ENCODE results near the gene DHX8.

The DHX8 gene

DNA sequence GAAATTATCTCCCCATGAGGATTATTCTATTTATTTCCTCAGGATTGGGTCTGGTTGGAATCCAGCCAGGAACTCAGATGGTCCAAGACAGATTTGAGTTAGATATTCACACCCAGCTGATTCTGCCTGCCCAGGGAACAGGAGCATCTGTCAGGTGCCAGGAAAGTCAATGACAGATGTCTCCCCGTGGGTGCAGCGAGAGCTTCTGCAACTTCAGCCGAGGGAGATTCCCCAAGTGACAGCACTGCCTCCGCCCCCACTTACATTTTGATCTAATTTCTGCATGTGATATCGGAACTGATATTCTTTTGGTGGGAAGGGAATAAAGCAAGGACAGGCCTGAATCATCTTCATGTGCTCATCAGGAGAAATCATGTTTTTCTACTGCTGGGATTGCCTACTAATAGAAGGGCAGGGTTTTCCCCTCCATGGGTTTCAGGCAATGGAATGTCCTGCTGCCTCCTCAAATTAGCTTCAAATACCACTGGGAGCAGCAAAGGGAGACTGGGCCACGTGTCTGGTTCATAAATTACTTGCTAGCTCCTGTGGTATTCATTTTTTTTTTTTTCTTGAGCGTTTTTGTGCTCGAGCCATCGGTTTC lies 15.7 kb upstream of the DHX8 start:
- H4K20me1 ChIP-seq (ENCODE audit: insufficient read depth, low read length) = no peaks in the 10 kb centered on the region
- H2AFZ ChIP-seq (ENCODE audit: low read depth, low read length) = no peak overlapping the region
- no peak overlapping the region for H3K4me3 ChIP-seq (ENCODE audit: low read depth in 1 of 2, low read length in 2 of 2)
- no peaks in the 10 kb centered on the region for H3K9me3 ChIP-seq (ENCODE audit: insufficient read depth, low read length, severe bottlenecking)
- H3K9ac ChIP-seq (ENCODE audit: low read depth, low read length) = no peak overlapping the region
- TF ChIP-seq EZH2 (IDR thresholded peaks at IDR 0.05; ENCODE audit: borderline replicate concordance, low read depth, low read length, severe bottlenecking) = no peak
- TF ChIP-seq, protein P1, sequence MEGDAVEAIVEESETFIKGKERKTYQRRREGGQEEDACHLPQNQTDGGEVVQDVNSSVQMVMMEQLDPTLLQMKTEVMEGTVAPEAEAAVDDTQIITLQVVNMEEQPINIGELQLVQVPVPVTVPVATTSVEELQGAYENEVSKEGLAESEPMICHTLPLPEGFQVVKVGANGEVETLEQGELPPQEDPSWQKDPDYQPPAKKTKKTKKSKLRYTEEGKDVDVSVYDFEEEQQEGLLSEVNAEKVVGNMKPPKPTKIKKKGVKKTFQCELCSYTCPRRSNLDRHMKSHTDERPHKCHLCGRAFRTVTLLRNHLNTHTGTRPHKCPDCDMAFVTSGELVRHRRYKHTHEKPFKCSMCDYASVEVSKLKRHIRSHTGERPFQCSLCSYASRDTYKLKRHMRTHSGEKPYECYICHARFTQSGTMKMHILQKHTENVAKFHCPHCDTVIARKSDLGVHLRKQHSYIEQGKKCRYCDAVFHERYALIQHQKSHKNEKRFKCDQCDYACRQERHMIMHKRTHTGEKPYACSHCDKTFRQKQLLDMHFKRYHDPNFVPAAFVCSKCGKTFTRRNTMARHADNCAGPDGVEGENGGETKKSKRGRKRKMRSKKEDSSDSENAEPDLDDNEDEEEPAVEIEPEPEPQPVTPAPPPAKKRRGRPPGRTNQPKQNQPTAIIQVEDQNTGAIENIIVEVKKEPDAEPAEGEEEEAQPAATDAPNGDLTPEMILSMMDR (IDR thresholded peaks at IDR 0.05; ENCODE audit: borderline replicate concordance, extremely low read depth, low read length, poor library complexity, severe bottlenecking) = no peak
- no peak for DNase-seq
- no peak overlapping the region for H3K4me2 ChIP-seq (ENCODE audit: insufficient read depth, low read length)
- H3K36me3 ChIP-seq (ENCODE audit: insufficient read depth, low read length) = no peaks in the 10 kb centered on the region
- no peaks in the 10 kb centered on the region for H3K4me1 ChIP-seq (ENCODE audit: insufficient read depth, low read length)
- no peak overlapping the region for H3K27ac ChIP-seq (ENCODE audit: low read length)
- no peak for ATAC-seq (ENCODE audit: insufficient read depth, low read depth)
- H3K79me2 ChIP-seq (ENCODE audit: insufficient read depth, low read length) = no peaks in the 10 kb centered on the region
- no peaks in the 10 kb centered on the region for H3K27me3 ChIP-seq (ENCODE audit: insufficient read depth, low read length, poor library complexity)

DNA sequence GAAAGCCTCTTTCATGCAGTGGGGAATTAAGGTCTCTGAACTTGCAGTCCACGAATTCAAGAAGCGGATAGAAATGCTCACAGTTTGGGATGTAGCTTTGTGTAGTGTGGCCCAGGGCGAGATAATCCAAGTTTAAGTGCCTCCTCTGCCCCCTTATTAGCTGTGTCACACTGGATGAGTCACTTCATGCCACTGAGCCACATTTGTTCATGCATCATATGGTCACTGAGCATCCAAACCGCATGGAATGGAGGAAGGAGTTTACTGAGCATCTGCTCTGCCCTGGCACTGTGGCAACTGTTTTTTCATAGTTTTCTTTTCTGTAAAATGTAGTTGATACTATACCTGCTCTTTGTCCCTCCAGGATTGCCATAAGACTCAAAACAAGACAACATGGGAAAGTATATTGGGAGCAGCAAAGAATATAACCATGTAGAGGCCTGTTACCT lies 15.1 kb upstream of the DHX8 start:
- no peaks in the 10 kb centered on the region for H4K20me1 ChIP-seq (ENCODE audit: insufficient read depth, low read length)
- no peak for DNase-seq
- no peaks in the 10 kb centered on the region for H3K9me3 ChIP-seq (ENCODE audit: insufficient read depth, low read length, severe bottlenecking)
- H3K9ac ChIP-seq (ENCODE audit: low read depth, low read length) = no peak overlapping the region
- H3K27me3 ChIP-seq (ENCODE audit: insufficient read depth, low read length, poor library complexity) = no peaks in the 10 kb centered on the region
- no peaks in the 10 kb centered on the region for H3K36me3 ChIP-seq (ENCODE audit: insufficient read depth, low read length)
- H3K79me2 ChIP-seq (ENCODE audit: insufficient read depth, low read length) = no peaks in the 10 kb centered on the region
- no peak overlapping the region for H3K4me3 ChIP-seq (ENCODE audit: low read depth in 1 of 2, low read length in 2 of 2)
- H3K27ac ChIP-seq (ENCODE audit: low read length) = no peak overlapping the region
- H3K4me2 ChIP-seq (ENCODE audit: insufficient read depth, low read length) = no peak overlapping the region
- H2AFZ ChIP-seq (ENCODE audit: low read depth, low read length) = no peak overlapping the region
- no peak for ATAC-seq (ENCODE audit: insufficient read depth, low read depth)
- no peaks in the 10 kb centered on the region for H3K4me1 ChIP-seq (ENCODE audit: insufficient read depth, low read length)
- TF ChIP-seq EZH2 (IDR thresholded peaks at IDR 0.05; ENCODE audit: borderline replicate concordance, low read depth, low read length, severe bottlenecking) = no peak
- TF ChIP-seq, protein P1 (IDR thresholded peaks at IDR 0.05; ENCODE audit: borderline replicate concordance, extremely low read depth, low read length, poor library complexity, severe bottlenecking) = no peak

DNA sequence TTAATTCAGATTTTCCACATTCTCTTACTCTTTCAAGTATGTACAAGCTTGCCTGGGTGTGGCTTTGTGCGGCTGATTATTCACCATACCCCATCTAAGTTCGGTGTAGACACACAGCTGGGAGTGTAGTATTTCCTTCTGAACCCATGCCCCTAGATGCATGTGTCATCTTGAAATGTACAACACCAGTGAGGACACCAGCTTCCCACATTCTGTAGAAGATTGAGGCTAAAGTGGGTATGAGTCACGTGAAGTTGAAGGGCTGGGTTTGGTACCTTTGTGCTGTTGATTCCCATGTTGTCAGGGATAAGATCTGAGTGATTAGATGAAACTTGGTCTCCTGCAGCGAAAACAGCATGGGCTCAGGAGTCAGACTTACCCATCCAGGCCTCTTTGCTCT lies 14.6 kb upstream of the DHX8 start:
- Histone ChIP-seq H3K9me3 (ENCODE audit: insufficient read depth, low read length, severe bottlenecking) (no peaks in the 10 kb centered on the region), H2AFZ (ENCODE audit: low read depth, low read length) (no peak overlapping the region), H3K4me2 (ENCODE audit: insufficient read depth, low read length) (no peak overlapping the region), H3K36me3 (ENCODE audit: insufficient read depth, low read length) (no peaks in the 10 kb centered on the region), H3K27me3 (ENCODE audit: insufficient read depth, low read length, poor library complexity) (no peaks in the 10 kb centered on the region), H3K4me1 (ENCODE audit: insufficient read depth, low read length) (no peaks in the 10 kb centered on the region), H3K27ac (ENCODE audit: low read length) (no peak overlapping the region), H3K79me2 (ENCODE audit: insufficient read depth, low read length) (no peaks in the 10 kb centered on the region), H3K4me3 (ENCODE audit: low read depth in 1 of 2, low read length in 2 of 2) (no peak overlapping the region), H4K20me1 (ENCODE audit: insufficient read depth, low read length) (no peaks in the 10 kb centered on the region), H3K9ac (ENCODE audit: low read depth, low read length) (no peak overlapping the region)
- no peak for ATAC-seq (ENCODE audit: insufficient read depth, low read depth)
- no peak for TF ChIP-seq EZH2 (IDR thresholded peaks at IDR 0.05; ENCODE audit: borderline replicate concordance, low read depth, low read length, severe bottlenecking)
- no peak for DNase-seq

DNA sequence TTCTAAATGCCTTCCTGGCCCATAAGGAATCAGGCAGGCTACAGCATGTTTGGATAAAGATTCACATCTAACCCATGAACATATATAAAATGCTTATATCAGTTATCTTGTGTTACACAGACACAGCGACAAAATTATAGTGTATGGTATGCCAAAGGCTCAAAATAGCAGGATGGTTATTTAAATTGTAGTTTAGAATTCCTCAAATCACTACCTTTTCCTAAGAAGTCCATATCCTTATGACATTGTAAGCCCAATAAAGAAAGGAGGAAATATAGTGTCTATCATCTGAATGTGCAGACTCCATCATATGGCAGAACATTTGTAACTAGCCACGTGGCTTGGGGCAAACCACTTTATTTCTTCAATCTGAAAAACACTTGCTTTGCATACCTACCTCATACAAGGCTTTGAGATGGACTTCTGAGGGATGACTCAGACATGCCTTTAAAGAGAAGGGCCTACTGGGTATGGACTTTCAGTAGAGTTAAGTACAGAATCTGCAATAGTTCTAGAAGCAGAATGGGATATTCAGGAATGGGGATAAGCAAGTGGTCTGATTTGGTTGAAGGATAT lies 12.1 kb upstream of the DHX8 start:
- Histone ChIP-seq H3K9me3 (ENCODE audit: insufficient read depth, low read length, severe bottlenecking) (no peaks in the 10 kb centered on the region), H2AFZ (ENCODE audit: low read depth, low read length) (no peak overlapping the region), H3K36me3 (ENCODE audit: insufficient read depth, low read length) (no peaks in the 10 kb centered on the region), H3K4me3 (ENCODE audit: low read depth in 1 of 2, low read length in 2 of 2) (no peak overlapping the region), H3K79me2 (ENCODE audit: insufficient read depth, low read length) (no peaks in the 10 kb centered on the region), H4K20me1 (ENCODE audit: insufficient read depth, low read length) (no peaks in the 10 kb centered on the region), H3K27ac (ENCODE audit: low read length) (no peak overlapping the region), H3K4me2 (ENCODE audit: insufficient read depth, low read length) (no peak overlapping the region), H3K27me3 (ENCODE audit: insufficient read depth, low read length, poor library complexity) (no peaks in the 10 kb centered on the region), H3K4me1 (ENCODE audit: insufficient read depth, low read length) (no peaks in the 10 kb centered on the region), H3K9ac (ENCODE audit: low read depth, low read length) (no peak overlapping the region)
- DNase-seq = no peak
- TF ChIP-seq, protein P1 (IDR thresholded peaks at IDR 0.05; ENCODE audit: borderline replicate concordance, extremely low read depth, low read length, poor library complexity, severe bottlenecking) = no peak
- no peak for TF ChIP-seq EZH2 (IDR thresholded peaks at IDR 0.05; ENCODE audit: borderline replicate concordance, low read depth, low read length, severe bottlenecking)
- no peak for ATAC-seq (ENCODE audit: insufficient read depth, low read depth)

Measured in DND-41 (cell line).